RWPE1 (cell line): Measurements from ENCODE around the gene ERCC2.
A peak's percentile ranks its signal among the peaks of the same experiment; 100 is the strongest.
"Not testable (repeated sequence)": the region's sequence is repeated elsewhere in the genome, so short reads cannot be mapped to it uniquely, and the experiment has no call there.

Experiments used
- CTCF ChIA-PET: fragments of 350-600 bp; sonication (Branson Sonifier 250); formaldehyde crosslinking; extraction: SDS; loops from one replicate; lab custom pipeline; 2021; lab: Yijun Ruan, JAX
- POLR2A ChIA-PET: fragments of 400-600 bp; formaldehyde crosslinking; extraction: SDS; loops from one replicate; lab custom pipeline; 2020; ENCODE audit warnings: antibody characterized with exemption; ENCODE audit not compliant: low non-redundant PET; lab: Yijun Ruan, JAX
- DNase-seq: peaks from one replicate; pipeline ENCODE4 v3.0.0; 2012; ENCODE audit warnings: low spot score
- H3K27ac ChIP-seq: fragments of 450-650 bp; 2 replicates; pipeline ENCODE4 v1.5.1; 2017
- TF ChIP-seq, protein P1 (sequence below): fragments of 450-650 bp; conservative IDR thresholded peaks from 2 replicates; pipeline ENCODE4 v1.5.1; 2017; ENCODE audit warnings: low read depth, mild to moderate bottlenecking

The ERCC2 gene

DNA sequence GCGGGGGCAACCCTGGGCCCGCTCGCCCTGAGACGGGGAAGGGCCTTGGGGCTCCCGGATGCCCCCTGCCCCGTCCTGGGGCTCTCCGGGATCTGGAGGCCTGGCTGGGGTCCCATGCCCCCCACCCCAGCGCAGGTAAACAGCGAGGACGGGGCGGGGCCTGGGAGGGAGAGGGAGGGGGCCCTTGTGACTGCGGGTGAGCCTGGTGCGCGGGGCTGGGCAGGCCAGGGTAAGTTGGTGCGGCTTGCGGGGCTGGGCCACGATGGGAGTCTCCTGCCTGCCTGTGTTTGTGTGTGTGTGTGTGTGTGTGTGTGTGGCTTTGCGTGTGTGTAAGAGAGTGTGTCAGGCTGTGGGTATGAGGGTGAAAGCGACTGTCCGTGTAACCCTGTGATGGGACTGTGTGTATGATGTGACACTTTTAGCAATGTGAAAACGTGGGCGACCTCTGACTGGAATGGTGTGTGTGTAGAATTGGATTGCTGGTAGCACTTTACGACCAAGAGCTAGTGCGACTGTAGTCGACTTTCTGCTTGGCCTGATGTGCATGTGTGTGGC lies 29.4 kb downstream of the ERCC2 start:
- CTCF ChIA-PET = no interaction called here
- POLR2A ChIA-PET = no interaction called here
- no peak overlapping the region for H3K27ac ChIP-seq

DNA sequence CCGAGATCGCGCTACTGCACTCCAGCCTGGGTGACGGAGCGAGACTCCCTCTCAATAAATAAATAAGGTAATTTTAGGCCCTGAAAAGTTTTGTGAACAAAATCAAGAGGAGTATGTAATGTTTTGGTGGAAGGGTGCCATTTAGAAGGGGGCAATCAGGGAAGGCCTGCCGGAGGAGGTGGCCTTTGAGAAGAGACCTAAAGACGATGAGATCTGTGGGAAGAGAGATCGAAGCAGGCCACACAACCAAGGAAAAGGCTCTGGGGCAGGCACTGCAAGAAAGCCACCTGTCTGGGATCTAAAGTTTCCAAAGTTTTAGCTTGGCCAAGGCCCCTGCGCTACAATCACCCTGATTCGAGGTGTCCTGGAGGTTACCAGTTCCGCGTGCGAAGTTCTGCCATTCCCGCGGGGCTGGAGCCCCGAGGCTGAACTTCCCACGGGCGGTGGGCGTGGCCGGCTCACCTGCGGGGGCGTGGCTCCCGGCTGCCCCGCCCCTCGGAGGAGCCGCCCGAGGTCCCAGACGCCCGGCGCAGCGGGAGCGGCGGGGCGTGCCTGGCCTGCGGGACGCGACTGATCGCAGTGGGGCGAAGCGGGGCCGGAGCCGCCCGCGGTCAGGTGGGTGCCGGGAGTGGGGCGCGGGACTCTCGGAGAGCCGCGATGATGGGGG lies 30.0 kb downstream of the ERCC2 start, which contains the start of gene KLC3:
KLC3 (plus strand) TSS at position 519 of the 667 bp plus-strand sequence. CDS start 4,792 bp downstream, outside the sequence.
- CTCF ChIA-PET = no interaction called here
- TF ChIP-seq, protein P1, sequence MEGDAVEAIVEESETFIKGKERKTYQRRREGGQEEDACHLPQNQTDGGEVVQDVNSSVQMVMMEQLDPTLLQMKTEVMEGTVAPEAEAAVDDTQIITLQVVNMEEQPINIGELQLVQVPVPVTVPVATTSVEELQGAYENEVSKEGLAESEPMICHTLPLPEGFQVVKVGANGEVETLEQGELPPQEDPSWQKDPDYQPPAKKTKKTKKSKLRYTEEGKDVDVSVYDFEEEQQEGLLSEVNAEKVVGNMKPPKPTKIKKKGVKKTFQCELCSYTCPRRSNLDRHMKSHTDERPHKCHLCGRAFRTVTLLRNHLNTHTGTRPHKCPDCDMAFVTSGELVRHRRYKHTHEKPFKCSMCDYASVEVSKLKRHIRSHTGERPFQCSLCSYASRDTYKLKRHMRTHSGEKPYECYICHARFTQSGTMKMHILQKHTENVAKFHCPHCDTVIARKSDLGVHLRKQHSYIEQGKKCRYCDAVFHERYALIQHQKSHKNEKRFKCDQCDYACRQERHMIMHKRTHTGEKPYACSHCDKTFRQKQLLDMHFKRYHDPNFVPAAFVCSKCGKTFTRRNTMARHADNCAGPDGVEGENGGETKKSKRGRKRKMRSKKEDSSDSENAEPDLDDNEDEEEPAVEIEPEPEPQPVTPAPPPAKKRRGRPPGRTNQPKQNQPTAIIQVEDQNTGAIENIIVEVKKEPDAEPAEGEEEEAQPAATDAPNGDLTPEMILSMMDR = no peak
- peak; percentile 81 for DNase-seq
- no peak within 1 kb of the TSS for H3K27ac ChIP-seq
- POLR2A ChIA-PET = no interaction called here

More for the DNA sequence above, 29.4 kb downstream of the ERCC2 start:
- no peak for DNase-seq
- TF ChIP-seq, protein P1 = no peak

DNA sequence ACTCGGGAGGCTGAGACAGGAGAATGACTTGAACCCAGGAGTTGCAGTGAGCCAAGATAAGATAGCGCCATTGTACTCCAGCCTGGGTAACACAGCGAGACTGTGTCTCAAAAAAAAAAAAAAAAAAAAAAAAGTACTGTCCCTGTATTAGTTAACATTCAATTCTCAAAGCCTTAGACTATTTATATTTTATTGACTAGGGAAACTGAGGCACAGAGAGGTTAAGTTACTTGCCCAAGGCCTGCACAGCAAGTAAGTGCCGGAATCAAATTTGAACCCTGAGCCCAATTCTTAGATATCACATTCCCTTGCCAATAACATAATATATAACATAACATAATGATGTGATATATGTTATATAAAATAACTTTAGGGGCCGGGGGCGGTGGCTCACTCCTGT lies 30.7 kb downstream of the ERCC2 start:
- no peak overlapping the region for H3K27ac ChIP-seq
- CTCF ChIA-PET = interaction anchor here (0.8 to 1.0 kb wide), 2 partner anchors 37 to 141 kb away, joined by 3 to 4 read pairs; no protein-coding TSS in a partner anchor
- DNase-seq = no peak
- POLR2A ChIA-PET = interaction anchor here (0.6 kb wide), 1 partner anchor 138 kb away, joined by 7 read pairs; no protein-coding TSS in a partner anchor
- TF ChIP-seq, protein P1 = no peak

DNA sequence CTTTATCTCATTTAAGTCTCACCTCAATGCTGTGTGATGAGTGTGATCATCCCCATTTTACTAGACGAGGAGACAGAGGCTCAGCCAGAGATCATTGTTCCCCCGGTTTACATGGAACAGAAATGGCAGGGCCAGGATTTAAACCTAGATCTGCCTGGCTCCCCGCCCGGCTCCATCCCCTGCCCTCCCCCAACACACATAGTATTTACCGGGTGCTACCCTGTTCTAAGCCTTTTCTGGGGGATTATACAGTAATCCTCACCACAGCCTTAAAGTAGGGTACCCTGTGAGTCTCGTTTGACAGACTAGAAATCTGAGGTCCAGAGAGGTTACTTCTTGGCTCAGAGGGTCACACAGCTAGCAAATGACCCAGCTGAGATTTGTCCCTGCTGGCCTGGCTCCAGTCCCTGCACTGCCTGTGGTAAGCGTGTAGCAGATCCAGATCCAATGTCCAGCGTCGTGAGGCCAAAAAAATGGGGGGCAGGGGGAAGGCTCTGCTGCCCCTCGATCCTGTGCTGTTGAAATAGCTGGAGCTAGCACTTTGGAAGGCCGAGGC lies 33.6 kb downstream of the ERCC2 start:
- TF ChIP-seq, protein P1 = no peak
- CTCF ChIA-PET = interaction anchor here (0.6 kb wide), 1 partner anchor 355 kb away, joined by 3 read pairs; the partner anchor contains the start of gene SNRPD2
- POLR2A ChIA-PET = interaction anchor here (0.6 kb wide), 1 partner anchor 82 kb away, joined by 3 read pairs; no protein-coding TSS in a partner anchor
- H3K27ac ChIP-seq = no peak overlapping the region
- DNase-seq = no peak

DNA sequence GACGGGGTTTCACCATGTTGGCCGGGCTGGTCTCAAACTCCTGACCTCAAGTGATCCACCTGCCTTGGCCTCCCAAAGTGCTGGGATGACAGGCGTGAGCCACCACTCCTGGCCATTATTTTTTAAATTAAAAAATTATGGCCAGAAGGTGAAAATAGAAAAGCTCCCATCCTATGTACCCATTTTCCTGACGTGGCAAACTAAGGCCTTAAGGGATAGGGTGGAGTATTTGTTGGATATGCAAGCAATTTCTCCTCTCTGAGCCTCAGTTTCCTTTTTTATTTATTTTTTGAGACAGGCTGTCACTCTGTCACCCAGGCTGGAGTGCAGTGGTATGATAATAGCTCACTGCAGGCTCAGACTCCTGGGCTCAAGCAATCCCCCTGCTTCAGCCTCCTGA lies 35.5 kb downstream of the ERCC2 start:
- POLR2A ChIA-PET, DNase-seq, H3K27ac ChIP-seq: not testable (repeated sequence)
- CTCF ChIA-PET = interaction anchor here (0.6 kb wide), 2 partner anchors 96 to 480 kb away, joined by 3 to 8 read pairs; no protein-coding TSS in a partner anchor

DNA sequence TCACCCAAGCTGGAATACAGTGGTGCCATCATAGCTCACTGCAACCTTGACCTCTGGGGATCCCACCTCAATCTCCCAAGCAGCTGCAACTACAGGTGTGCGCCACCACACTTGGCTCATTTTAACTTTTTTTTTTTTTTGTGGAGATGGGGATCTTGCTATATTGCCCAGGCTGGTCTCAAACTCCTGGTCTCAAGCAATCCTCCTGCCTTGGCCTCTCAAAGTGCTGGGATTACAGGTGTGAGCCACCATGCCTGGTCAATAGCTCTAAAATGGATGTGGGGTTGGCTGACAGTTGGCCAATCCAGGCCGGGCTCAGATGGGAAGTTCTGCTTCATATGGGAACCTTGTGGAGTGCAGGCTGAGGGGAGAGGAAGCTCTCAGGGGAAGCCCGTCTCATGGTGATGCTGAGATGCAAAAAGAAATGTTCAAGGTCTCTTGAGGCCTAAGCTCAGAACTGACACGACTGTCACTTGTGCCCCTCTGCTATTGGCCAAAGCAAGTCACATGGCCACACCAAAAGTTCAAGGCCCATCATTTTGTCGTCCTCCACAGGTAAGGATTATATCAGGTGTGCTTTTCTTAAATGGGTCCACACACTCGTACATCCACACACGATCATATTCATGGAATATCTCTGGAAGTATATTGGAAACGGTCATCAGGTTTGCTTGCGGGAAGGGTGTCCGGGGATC lies 36.6 kb downstream of the ERCC2 start:
- no peak overlapping the region for H3K27ac ChIP-seq
- TF ChIP-seq, protein P1 = no peak
- POLR2A ChIA-PET = no interaction called here
- DNase-seq = no peak
- CTCF ChIA-PET = no interaction called here
